Muscle layer of duodenum (tissue), 2 donors: ENCODE results near the gene STPG4.
A peak's percentile ranks its signal among the peaks of the same experiment; 100 is the strongest.

Experiments
- H3K27ac ChIP-seq: one replicate; pipeline ENCODE4 v1.7.0; 2013; ENCODE audit warnings: mild to moderate bottlenecking, low read length
- H3K27me3 ChIP-seq: one replicate; pipeline ENCODE4 v1.7.0; 2013; ENCODE audit warnings: low read depth, mild to moderate bottlenecking, control low read depth, low read length
- H3K36me3 ChIP-seq, 2 donors: one replicate each; pipeline ENCODE4 v1.7.0; 2013; ENCODE audit warnings: low read length in 2 of 2, control low read depth in 1 of 2, mild to moderate bottlenecking in 1 of 2; ENCODE audit not compliant: insufficient read depth in 2 of 2, control insufficient read depth in 1 of 2
- H3K4me1 ChIP-seq, 2 donors: one replicate each; pipeline ENCODE4 v1.7.0; 2013; ENCODE audit warnings: low read length in 2 of 2, mild to moderate bottlenecking in 2 of 2, control low read depth in 1 of 2, moderate library complexity in 1 of 2; ENCODE audit not compliant: insufficient read depth in 2 of 2, control insufficient read depth in 1 of 2
- H3K4me3 ChIP-seq, 2 donors: one replicate each; pipeline ENCODE4 v1.7.0; 2013; ENCODE audit warnings: low read length in 2 of 2, low read depth in 1 of 2, mild to moderate bottlenecking in 1 of 2
- H3K9me3 ChIP-seq, 2 donors: one replicate each; pipeline ENCODE4 v1.7.0; 2013; ENCODE audit warnings: low read length in 2 of 2, control low read depth in 1 of 2, mild to moderate bottlenecking in 1 of 2; ENCODE audit not compliant: control insufficient read depth in 1 of 2
- donor health status: healthy.

STPG4 gene

DNA sequence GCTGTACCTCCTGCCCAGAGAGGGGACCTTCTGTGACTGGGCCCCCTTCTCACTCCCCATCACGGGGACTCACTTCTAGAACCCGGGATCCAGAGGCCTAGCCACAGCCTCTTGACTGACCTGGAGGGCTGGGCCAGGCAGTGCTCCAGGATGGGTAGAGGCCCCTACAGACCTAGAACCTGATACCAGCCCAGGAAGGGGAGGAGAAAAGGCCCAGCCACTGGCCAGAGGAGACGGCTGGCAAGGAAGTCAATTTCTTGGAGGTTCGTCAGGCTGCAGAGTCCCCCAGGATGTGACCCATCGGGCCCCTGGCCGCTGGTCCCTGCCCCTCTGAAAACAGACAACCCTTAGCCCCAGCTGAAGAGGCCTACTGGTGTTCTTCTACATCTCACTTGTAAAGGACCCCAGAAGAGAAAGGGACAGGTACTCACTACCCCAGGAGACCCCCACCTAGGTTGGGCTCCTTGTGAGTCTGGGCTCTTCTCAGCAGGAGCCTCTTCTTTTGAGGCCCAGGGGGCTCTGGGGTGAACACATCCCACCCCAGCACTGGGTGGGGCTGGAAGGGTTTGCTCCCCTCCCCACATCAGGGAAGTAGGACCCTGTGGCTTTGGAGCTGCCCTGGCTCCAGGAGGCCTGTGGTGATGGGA is 86.0 kb downstream of the STPG4 start:
- H3K36me3 ChIP-seq, result peaks cover 3 to 5% of the 10 kb centered on the region in 2 donors
- peak overlapping the region; percentile 87 for H3K27ac ChIP-seq
- H3K4me3 ChIP-seq, result peak overlapping the region in 1 of 2 donors; percentile 1
- H3K9me3 ChIP-seq, result no peaks in the 10 kb centered on the region
- peaks cover 55 to 74% of the 10 kb centered on the region in 2 donors for H3K4me1 ChIP-seq
- H3K27me3 ChIP-seq, result no peaks in the 10 kb centered on the region

GRCh38 chr2:47067788-47068407 is 87.2 kb downstream of the STPG4 start:
- H3K4me1 ChIP-seq, result peaks cover 53 to 74% of the 10 kb centered on the region in 2 donors
- H3K27me3 ChIP-seq, result no peaks in the 10 kb centered on the region
- no peak overlapping the region for H3K4me3 ChIP-seq
- peaks cover 3 to 5% of the 10 kb centered on the region in 2 donors for H3K36me3 ChIP-seq
- H3K27ac ChIP-seq, result peak overlapping the region; percentile 87
- no peaks in the 10 kb centered on the region for H3K9me3 ChIP-seq

GRCh38 chr2:47065771-47066380 is 89.2 kb downstream of the STPG4 start:
- H3K4me1 ChIP-seq, result peaks cover 54 to 71% of the 10 kb centered on the region in 2 donors
- no peak overlapping the region for H3K4me3 ChIP-seq
- peak overlapping the region; percentile 51 for H3K27ac ChIP-seq
- peaks cover 7% of the 10 kb centered on the region in 2 donors for H3K36me3 ChIP-seq
- H3K27me3 ChIP-seq, result no peaks in the 10 kb centered on the region
- H3K9me3 ChIP-seq, result no peaks in the 10 kb centered on the region

- H3K9me3 ChIP-seq, result no peaks in the 10 kb centered on the region
- H3K4me3 ChIP-seq, result no peak overlapping the region
- H3K27ac ChIP-seq, result peak overlapping the region; percentile 51
- peaks cover 49 to 66% of the 10 kb centered on the region in 2 donors for H3K4me1 ChIP-seq
- H3K36me3 ChIP-seq, result peaks cover 8% of the 10 kb centered on the region in 2 donors
- no peaks in the 10 kb centered on the region for H3K27me3 ChIP-seq
Measured at GRCh38 chr2:47065343-47065742, 89.8 kb downstream of the STPG4 start.

- no peak overlapping the region for H3K27ac ChIP-seq
- H3K4me1 ChIP-seq, result peaks cover 37 to 57% of the 10 kb centered on the region in 2 donors
- H3K9me3 ChIP-seq, result no peaks in the 10 kb centered on the region
- no peaks in the 10 kb centered on the region for H3K27me3 ChIP-seq
- no peak overlapping the region for H3K4me3 ChIP-seq
- peaks cover 8% of the 10 kb centered on the region in 2 donors for H3K36me3 ChIP-seq
Measured at GRCh38 chr2:47064106-47064505, 91.0 kb downstream of the STPG4 start.

DNA sequence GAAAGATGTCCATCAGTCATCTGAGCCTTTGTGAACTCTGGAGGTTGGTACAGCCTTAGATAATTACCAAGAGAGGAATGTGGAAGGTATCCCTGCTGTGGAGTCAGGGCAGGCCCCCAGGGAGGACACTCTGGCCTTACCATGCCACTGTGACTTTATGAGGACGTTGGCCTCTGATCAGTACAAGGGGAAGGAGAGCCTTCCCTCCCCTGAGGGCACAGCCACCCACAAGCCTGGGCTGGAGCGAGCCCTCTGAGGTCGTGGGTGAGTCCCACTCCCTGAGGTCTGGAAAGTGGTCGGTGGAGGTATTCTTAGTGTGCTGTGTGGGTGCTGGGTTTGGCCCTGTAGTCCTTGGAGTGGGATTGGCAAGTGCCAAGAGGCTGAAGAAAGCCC is 91.6 kb downstream of the STPG4 start:
- H3K36me3 ChIP-seq, result peaks cover 8% of the 10 kb centered on the region in 2 donors
- H3K9me3 ChIP-seq, result no peaks in the 10 kb centered on the region
- no peaks in the 10 kb centered on the region for H3K27me3 ChIP-seq
- no peak overlapping the region for H3K27ac ChIP-seq
- H3K4me3 ChIP-seq, result no peak overlapping the region
- H3K4me1 ChIP-seq, result peaks cover 33 to 55% of the 10 kb centered on the region in 2 donors

GRCh38 chr2:47062681-47063537 is 92.2 kb downstream of the STPG4 start:
- Histone ChIP-seq H3K4me1 (peaks cover 35 to 55% of the 10 kb centered on the region in 2 donors), H3K9me3 (no peaks in the 10 kb centered on the region), H3K4me3 (no peak overlapping the region), H3K36me3 (peaks cover 8% of the 10 kb centered on the region in 2 donors), H3K27me3 (no peaks in the 10 kb centered on the region), H3K27ac (peak overlapping the region; percentile 10)

DNA sequence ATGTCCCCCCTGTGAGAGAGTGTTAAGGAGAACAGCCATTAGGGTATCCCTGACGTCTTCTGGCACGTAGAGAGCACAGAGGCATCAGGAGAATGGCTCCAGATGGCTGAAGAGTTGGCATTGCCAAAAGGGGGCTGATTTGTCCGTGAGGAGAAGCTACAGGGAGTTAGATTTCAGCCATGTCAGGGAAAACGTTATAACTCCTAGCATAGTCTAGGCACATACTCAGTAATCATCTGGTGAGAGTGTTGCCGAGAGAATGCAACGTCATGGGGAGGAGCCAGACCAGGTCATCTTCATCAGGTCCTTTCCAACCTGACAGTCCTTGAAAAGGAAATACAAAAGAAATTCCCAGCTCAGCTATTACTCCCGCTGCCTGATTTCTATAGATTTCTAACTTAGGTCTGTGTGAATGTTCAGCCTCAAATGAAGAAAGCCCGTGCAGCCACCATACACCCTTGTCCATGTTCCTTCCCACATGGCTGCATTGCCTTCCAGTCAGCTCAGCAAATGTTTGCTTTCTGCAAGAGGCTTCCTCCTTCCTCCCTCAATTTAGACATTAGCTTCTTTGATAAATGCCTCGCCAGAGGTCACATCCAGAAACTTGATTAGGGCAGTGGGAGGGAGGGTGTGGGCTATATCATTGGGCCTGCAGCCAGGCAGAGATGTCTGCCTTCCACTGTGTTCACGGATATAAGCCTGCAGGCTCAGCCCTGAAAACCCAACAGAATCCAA is 93.0 kb downstream of the STPG4 start:
- Histone ChIP-seq H3K9me3 (no peaks in the 10 kb centered on the region), H3K27ac (no peak overlapping the region), H3K4me1 (peaks cover 42 to 57% of the 10 kb centered on the region in 2 donors), H3K36me3 (peaks cover 8% of the 10 kb centered on the region in 2 donors), H3K4me3 (no peak overlapping the region), H3K27me3 (no peaks in the 10 kb centered on the region)

- Histone ChIP-seq H3K27ac (peak overlapping the region; percentile 16), H3K36me3 (peaks cover 8% of the 10 kb centered on the region in 2 donors), H3K4me3 (no peak overlapping the region), H3K4me1 (peaks cover 51 to 64% of the 10 kb centered on the region in 2 donors), H3K27me3 (no peaks in the 10 kb centered on the region), H3K9me3 (no peaks in the 10 kb centered on the region)
Measured at GRCh38 chr2:47060652-47061170, 94.4 kb downstream of the STPG4 start.
